Ectodermal cell (in vitro differentiated cells): ENCODE data around the gene DNAJC8.

Source experiments
- H3K27ac ChIP-seq: 2 replicates; pipeline ENCODE4 v1.7.0; 2013; ENCODE audit warnings: mild to moderate bottlenecking, low read depth, low read length; ENCODE audit not compliant: insufficient read depth, poor library complexity, severe bottlenecking
- H3K27me3 ChIP-seq: 2 replicates; pipeline ENCODE4 v1.7.0; 2013; ENCODE audit warnings: mild to moderate bottlenecking, low read length; ENCODE audit not compliant: insufficient read depth, control insufficient read depth, poor library complexity, severe bottlenecking
- H3K36me3 ChIP-seq: one replicate; pipeline ENCODE4 v1.7.0; 2013; ENCODE audit warnings: low read length; ENCODE audit not compliant: control insufficient read depth, insufficient read depth
- H3K4me1 ChIP-seq: one replicate; pipeline ENCODE4 v1.7.0; 2013; ENCODE audit warnings: low read length; ENCODE audit not compliant: control insufficient read depth, insufficient read depth
- H3K4me3 ChIP-seq: 2 replicates; pipeline ENCODE4 v1.7.0; 2013; ENCODE audit warnings: low read depth, low read length, control low read depth; ENCODE audit not compliant: insufficient read depth
- H3K9me3 ChIP-seq: 2 replicates; pipeline ENCODE4 v1.7.0; 2013; ENCODE audit warnings: mild to moderate bottlenecking, low read length, moderate library complexity; ENCODE audit not compliant: control insufficient read depth
- WGBS, 2 experiments: methylation state at CpG; one replicate each; pipeline ENCODE4 v1.1.7; 2013; ENCODE audit warnings: missing lambda C conversion rate in 2 of 2; 5-methylcytosine and 5-hydroxymethylcytosine counted together

DNAJC8 gene

DNA sequence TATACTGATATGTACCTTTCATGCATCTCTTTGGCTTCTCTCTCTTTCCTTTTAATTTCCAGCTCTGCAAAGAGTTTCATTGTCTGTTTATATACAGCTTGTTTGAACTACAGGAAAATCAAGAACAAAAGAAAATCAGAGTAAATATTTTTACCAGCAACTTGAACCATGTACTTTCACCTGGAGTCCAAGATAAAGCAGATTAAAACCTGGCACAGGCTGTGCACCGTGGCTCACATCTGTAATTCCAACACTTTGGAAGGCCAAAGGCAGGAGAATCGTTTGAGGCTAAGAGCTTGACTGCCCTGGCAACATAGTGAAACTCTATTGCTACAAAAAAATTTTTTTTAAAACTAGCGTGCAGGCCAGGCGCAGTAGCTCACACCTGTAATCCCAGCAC lies 27.6 kb downstream of the DNAJC8 start:
- Histone ChIP-seq H3K4me3 (no peak overlapping the region), H3K27ac (no peak overlapping the region)
- 92 to 95% methylated on average over 4 of the region's 4 CpGs for WGBS, 2 experiments

DNA sequence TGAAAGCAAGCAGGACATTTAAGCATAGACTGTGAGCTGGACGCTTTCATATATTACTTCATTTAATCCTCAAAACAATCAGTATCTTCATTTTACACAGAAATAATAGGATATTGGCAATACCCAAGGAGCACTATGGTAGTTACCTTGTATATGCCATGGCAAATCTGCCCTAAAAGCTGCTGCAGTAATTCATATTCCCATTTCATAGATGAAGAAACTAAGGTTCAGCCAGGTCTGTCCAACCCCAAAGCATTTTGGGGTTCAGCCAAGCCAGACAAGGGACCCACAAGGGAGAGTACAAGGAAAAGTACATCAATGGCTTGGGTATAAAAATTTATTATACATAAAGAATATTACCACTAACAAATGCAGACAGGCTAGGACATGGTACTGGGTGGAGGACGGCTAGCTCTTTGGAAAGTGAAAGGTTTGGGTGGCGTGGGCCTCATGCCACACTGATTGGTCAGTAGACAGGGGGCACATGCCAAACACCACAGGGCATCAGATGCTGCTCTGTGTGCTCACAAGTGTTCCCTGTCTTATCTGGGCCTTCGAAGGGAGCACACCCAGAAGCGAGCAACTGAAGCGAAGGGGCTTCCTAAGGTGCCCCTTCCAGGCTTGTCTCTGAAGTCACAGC lies 32.5 kb downstream of the DNAJC8 start:
- Histone ChIP-seq H3K36me3 (peaks cover 22% of the 10 kb centered on the region), H3K27ac (no peak overlapping the region), H3K4me3 (no peak overlapping the region), H3K27me3 (no peaks in the 10 kb centered on the region), H3K9me3 (no peaks in the 10 kb centered on the region), H3K4me1 (peaks cover 7% of the 10 kb centered on the region)
- WGBS, 2 experiments = 94 to 98% methylated on average over 6 of the region's 6 CpGs

More for the DNA sequence above, 27.6 kb downstream of the DNAJC8 start:
- Histone ChIP-seq H3K9me3 (no peaks in the 10 kb centered on the region), H3K27me3 (no peaks in the 10 kb centered on the region), H3K36me3 (peaks cover 19% of the 10 kb centered on the region), H3K4me1 (no peaks in the 10 kb centered on the region)

DNA sequence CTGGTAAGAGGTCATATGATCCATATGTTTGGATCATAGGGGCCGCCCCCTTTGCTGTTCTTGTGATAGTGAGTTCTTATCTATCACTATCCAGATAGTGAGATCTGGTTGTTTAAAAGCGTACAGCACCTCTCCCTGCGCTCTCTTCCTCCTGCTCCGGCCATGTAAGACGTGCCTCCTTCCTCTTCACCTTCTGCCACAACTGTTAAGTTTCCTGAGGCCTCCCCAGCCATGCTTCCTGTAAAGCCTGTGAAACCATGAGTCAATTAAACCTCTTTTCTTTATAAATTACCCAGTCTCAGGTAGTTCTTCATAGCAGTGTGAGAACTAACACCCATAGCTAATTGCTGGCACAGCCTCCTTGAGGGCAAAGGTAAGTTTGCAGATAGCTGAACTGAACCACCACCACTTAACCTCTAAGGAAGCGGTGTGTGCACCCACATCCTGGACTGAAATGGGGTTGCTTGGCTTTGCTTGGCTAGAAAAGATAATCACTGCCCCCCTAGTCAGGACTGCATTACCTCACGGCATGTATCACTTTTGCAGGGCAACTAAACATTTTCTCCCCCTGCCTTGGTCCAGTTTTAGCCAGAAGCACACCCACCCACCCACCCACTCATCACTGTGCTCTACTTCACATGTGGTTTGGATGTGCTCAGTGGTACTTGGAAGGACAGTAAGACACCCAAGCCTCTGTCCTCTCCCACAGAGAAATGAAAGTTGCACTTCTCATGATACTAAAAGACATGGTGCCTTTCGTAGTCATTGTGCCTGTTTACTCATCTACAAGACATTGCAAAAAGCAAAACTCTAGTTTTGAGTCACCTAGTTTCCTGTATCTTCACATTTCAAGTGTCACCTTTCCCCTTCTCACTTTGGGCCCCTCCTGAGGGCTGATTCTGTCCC lies 33.2 kb downstream of the DNAJC8 start:
- no peak overlapping the region for H3K27ac ChIP-seq
- peaks cover 7% of the 10 kb centered on the region for H3K4me1 ChIP-seq
- H3K4me3 ChIP-seq = no peak overlapping the region
- no peaks in the 10 kb centered on the region for H3K9me3 ChIP-seq
- H3K36me3 ChIP-seq = peaks cover 22% of the 10 kb centered on the region
- no peaks in the 10 kb centered on the region for H3K27me3 ChIP-seq
- 88 to 92% methylated on average over 8 of the region's 8 CpGs for WGBS, 2 experiments

DNA sequence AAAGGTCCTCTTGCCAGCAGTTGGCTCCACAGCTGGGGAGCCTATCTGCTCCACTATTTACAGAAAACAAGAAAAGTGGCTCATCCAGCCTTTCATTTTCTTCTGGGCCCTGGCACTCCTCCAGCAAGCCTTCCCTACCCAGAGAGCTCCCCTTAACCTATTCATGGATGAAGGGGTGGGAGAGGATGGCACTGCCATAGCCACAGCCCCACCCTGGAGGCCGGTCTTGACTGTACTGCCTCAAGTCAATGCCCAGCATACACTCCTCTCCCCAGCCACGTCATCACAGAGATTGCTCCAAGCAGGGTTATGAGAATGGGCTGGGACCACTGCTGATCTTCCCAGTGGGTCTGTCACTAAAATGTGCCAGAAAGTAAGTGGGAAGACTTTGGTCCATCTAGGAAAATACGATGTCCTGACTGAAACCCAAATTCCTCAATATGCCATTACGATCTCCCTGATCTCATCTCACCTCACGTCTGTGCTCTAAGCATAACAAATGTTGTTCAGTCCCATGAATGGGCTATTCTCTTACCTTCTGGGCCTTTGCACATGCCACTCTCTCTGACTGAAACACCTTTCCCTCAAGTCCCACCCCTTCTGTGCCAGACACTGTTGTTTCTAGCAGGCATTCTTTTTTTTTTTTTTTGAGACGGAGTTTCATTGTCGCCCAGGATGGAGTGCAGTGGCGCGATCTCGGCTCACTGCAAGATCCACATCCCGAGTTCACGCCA lies 35.0 kb downstream of the DNAJC8 start:
- 88 to 95% methylated on average over 12 of the region's 12 CpGs for WGBS, 2 experiments
- H3K4me1 ChIP-seq = peaks cover 7% of the 10 kb centered on the region
- no peaks in the 10 kb centered on the region for H3K27me3 ChIP-seq
- no peak overlapping the region for H3K4me3 ChIP-seq
- no peaks in the 10 kb centered on the region for H3K9me3 ChIP-seq
- H3K27ac ChIP-seq = no peak overlapping the region
- H3K36me3 ChIP-seq = peaks cover 17% of the 10 kb centered on the region

DNA sequence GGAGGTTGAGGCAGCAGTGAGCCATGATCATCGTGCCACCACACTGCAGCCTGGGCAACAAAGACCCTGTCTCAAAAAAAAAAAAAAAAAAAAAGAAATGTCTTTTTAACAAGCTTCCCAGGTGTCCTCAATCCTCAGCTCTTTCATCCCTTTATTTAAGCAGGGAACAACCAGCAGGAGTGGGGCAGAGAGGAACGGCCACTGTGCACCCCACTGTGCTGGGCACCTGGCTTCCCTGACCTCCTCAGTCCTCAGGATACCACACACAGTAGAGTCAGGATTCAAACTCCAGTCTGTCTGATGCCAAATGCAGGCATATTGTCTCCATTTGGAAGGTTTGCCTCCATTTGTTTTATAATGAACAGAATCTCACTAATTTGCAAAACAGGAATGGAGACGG lies 36.5 kb downstream of the DNAJC8 start:
- Histone ChIP-seq H3K27ac (no peak overlapping the region), H3K9me3 (no peaks in the 10 kb centered on the region), H3K27me3 (no peaks in the 10 kb centered on the region), H3K36me3 (peaks cover 11% of the 10 kb centered on the region), H3K4me3 (no peak overlapping the region), H3K4me1 (peaks cover 7% of the 10 kb centered on the region)
- 8 to 25% methylated on average over 3 of the region's 3 CpGs for WGBS, 2 experiments

DNA sequence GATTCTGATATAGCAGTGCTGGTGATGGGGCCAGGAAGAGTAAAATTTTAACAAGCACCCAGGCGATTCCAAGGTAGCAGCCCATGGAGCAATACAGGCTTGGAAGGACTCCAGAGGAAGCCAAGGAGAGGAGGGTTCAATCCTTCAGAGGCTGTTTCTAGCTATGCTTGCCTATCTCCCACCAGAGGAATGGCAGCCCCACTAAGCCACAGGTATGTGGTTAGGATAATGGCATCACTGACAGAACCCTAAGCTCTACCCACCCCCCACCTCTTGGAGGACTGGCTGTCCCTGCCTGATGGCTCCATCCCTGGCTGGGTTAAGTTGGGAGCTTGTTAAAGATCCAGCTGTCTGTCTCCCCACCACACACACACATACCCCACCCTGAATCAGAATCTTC lies 37.0 kb downstream of the DNAJC8 start:
- Histone ChIP-seq H3K27me3 (no peaks in the 10 kb centered on the region), H3K9me3 (no peaks in the 10 kb centered on the region), H3K4me3 (no peak overlapping the region), H3K27ac (no peak overlapping the region), H3K36me3 (peaks cover 6% of the 10 kb centered on the region), H3K4me1 (peaks cover 7% of the 10 kb centered on the region)
- 95 to 96% methylated on average over 1 of the region's 1 CpG for WGBS, 2 experiments

DNA sequence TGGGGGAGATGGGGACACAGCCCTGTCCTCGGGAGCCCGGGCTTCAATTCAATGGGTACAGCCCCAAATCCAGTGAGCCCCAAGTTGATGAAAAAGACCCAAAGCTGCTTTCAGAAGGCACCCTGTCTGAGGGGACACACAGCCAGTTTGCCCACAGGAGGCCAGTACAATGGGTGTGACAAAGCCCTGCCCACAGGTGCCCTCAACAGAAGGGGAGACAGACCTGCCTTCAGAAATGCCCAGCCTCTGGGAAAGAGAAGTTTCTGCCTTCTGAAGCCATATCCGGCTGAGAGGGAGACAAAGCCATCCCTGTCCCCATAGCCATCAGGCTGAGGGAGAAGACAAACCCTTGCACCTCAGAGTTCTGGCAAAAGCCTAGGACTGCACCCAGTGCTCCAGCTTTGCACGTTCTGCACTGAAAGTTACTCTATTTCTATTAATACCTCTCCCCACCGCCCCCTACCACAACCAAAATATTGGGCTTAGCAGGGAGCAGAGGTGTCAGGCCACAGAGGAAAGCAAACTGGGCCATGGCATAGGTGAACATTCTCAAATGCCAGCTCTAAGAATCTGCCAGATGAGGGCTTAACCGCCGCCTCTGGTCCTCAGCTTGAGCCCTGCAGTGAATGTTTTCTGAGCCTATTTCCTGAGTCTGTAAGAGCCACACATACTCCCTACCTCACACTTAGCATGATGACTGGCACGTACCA lies 38.3 kb downstream of the DNAJC8 start:
- Histone ChIP-seq H3K4me1 (peaks cover 7% of the 10 kb centered on the region), H3K36me3 (peaks cover 3% of the 10 kb centered on the region), H3K27me3 (no peaks in the 10 kb centered on the region), H3K27ac (no peak overlapping the region), H3K4me3 (no peak overlapping the region), H3K9me3 (no peaks in the 10 kb centered on the region)
- 79 to 80% methylated on average over 8 of the region's 8 CpGs for WGBS, 2 experiments

DNA sequence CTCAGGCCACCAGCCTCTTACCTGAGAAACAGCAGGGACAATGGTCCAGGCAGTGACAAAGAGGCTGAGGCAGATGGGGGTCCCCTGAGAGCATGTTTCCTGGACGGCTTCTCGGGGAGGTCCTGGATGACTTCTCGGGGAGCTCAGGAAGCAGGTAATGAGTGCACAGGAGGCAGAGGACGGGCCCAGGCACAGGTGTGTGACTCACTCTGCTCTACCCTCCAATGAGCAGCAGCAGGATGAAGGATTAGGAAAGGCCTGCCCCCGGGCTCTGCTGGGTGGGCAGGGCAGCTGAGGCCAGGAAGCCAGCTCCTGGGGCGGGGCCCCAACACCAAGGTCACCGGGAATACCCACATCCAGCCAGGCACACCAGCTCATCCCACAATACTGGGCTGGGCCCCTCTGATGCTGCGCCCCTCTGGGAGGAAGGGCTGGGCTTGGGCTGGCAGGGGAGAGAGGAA lies 39.1 kb downstream of the DNAJC8 start:
- Histone ChIP-seq H3K4me1 (peaks cover 7% of the 10 kb centered on the region), H3K27me3 (no peaks in the 10 kb centered on the region), H3K36me3 (no peaks in the 10 kb centered on the region), H3K9me3 (no peaks in the 10 kb centered on the region), H3K4me3 (no peak overlapping the region), H3K27ac (no peak overlapping the region)
- 75 to 76% methylated on average over 7 to 8 of the region's 8 CpGs for WGBS, 2 experiments

DNA sequence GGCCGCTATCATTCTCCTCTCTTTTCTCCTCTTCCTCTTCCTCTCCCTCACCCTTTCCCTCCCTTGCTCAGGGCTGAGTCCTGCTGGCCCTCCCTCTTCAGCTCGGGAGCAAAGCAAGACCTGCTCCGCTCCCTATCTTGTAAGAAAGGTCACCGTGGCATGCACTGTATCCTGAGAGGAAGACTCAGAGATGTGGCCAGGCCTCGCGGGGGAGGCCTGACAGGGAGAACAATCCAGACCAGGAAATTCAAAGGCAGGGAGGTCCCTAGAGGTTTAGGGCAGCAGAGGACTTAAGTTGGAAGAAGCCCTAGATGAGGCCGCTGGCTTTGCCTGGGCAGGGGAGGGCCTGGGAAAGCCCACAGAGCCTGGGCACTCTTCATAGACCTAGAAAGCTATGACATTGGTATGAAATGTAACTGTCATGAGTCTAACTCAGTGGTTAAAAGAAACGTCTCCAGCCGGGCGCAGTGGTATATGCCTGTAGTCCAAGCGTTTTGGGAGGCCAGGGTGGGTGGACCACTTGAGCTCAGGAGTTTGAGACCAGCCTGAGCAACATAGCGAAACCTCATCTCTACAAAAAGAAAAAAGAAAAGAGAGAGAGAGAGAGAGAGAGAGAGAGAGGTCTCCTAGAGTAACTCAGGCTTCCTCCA lies 41.7 kb downstream of the DNAJC8 start:
- Histone ChIP-seq H3K4me3 (no peak overlapping the region), H3K9me3 (no peaks in the 10 kb centered on the region), H3K27me3 (no peaks in the 10 kb centered on the region), H3K27ac (no peak overlapping the region), H3K4me1 (no peaks in the 10 kb centered on the region), H3K36me3 (no peaks in the 10 kb centered on the region)
- 83 to 84% methylated on average over 12 of the region's 12 CpGs for WGBS, 2 experiments
